GM19025 (cell line): ENCODE results near the gene DPPA5.
"Not testable (repeated sequence)": the region's sequence is repeated elsewhere in the genome, so short reads cannot be mapped to it uniquely, and the experiment has no call there.

Experiments
- ATAC-seq: cut with Tn5 transposase; IDR thresholded peaks from one replicate; pipeline ENCODE4 v1.9.1; 2021; ENCODE audit warnings: mild to moderate bottlenecking, low read depth, moderate library complexity; ENCODE audit not compliant: unreplicated experiment

Gene DPPA5, protein sequence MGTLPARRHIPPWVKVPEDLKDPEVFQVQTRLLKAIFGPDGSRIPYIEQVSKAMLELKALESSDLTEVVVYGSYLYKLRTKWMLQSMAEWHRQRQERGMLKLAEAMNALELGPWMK

DNA sequence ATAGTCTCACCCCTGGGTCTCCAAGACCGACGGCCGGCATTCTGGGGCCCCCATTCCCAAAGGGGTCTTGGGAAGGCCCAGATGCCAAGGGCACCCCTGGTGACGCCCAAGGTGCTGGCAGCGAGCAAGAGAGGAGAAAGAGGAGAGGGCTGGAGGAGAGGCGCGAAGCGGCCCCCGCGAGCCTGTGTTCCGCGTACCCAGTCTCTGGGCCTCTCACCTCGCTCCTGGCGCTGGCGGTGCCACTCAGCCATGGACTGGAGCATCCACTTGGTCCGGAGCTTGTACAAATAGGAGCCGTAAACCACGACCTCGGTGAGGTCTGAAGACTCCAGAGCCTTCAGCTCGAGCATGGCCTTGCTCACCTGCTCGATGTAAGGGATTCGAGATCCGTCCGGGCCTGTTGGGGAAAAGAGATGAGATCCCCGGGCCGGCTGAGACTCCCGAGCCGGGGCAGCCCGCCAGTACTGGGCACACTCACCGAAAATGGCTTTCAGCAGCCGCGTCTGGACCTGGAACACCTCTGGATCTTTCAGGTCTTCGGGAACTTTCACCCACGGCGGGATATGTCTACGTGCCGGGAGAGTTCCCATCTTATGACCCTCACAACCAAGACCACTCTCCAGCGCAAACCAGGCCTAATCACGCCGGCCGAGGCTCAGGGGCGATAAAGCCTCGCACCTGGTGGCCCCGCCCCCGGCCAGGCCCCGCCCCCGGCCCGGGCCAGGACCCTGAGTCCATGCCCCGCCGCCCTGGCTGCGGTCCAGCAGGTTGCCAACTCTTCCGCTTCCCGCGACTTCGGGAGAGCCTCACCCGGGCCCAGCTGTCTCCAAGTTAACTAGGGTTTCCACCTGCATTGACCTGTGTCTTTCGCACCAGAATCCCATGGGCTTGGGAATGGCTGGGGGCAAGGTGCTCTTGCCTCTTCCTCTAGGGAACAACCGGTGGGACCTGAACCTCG lies at the start of gene DPPA5:
Gene DPPA5, minus strand, starts transcription at position 641 of the 958 bp plus-strand sequence. Its CDS starts 51 bp downstream, at position 590.
- ATAC-seq: no peak

DNA sequence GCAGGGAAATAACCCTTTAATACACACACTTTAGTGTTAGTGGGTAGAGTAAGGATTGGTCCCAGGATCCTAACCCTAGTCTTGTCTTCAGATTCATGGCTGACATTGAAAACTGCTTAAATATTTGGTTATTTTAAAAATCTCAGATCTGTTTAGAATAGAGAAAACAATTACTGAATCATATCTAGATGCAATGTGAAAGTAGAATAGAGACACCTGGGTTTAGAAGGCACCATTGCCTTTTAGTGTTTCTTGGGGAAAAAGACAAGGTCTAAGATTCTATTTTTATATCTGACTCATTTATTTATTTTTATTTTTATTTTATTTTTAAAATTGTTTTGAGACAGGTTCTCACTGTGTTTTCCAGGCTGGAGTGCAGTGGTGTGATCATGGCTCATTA lies 46.6 kb upstream of the DPPA5 start:
- no peak for ATAC-seq

DNA sequence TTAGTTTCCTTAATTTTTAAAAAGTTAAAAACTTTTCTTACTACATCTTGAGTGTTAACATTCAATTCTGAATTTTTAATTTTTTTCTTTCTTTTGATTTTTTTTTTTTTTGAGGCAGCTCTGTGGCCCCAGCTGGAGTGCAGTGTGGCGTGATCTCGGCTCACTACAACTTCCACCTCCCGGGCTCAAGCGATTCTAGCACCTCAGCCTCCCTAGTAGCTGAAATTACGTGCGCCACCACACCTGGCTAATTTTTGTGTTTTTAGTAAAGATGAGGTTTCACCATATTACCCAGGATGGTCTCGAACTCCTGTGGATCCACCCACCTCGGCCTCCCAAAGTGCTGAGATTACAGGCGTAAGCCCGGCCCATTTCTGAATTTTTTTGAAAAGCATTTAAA lies 41.8 kb upstream of the DPPA5 start:
- ATAC-seq: no peak

DNA sequence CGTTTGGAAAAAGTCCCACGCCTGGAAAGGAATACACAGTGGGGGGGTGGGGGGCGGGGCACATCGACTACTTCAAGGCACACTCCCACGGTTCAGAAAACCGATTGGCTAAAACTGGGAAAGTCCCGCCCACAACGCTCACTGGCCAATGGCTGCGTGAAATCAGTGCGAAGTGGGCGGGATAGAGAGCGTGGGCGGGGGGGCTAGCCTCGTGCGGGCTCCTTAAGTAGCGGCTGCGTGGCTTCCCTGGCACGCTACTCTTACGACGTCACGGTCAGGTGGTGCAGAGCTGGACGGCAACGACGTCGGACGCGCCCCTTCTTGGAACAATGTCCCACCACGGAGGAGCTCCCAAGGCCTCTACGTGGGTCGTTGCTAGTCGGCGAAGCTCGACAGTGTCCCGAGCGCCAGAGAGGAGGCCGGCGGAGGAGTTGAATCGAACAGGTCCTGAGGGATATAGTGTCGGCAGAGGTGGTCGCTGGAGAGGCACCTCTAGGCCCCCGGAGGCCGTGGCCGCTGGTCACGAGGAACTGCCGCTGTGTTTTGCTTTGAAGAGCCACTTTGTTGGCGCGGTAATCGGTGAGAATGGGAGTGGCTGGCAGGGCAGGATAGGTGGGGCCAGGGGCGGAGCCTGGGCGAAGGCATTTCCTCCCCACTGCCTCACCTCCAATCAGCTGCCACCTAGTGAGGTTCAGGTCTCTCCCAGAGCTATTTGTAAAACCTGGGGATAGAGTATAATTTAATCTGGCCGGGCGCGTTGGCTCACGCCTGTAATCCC lies 40.7 kb upstream of the DPPA5 start, which contains the start of gene DDX43:
Gene DDX43, plus strand, starts transcription at position 252 of the 778 bp plus-strand sequence. Its CDS starts 78 bp downstream, at position 330.
- no peak for ATAC-seq

DNA sequence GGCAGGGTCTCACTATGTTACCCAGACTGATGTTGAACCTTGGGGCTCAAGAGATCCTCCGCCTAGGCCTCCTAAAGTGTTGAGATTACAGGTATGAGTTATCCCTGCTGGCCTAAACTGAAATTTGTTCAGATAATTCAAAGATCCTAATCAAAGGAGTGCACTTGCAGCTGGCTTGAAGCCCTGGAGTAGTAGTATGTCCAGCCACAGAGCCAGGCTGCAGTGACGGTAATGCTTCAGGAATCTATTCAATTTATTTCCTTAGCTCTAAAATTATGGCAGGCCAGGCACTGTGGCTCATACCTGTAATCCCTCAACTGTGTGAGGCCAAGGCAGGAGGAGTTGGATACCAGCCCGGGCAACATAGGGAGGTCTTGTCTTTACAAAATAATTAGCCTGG lies 39.2 kb upstream of the DPPA5 start:
- ATAC-seq: no peak

DNA sequence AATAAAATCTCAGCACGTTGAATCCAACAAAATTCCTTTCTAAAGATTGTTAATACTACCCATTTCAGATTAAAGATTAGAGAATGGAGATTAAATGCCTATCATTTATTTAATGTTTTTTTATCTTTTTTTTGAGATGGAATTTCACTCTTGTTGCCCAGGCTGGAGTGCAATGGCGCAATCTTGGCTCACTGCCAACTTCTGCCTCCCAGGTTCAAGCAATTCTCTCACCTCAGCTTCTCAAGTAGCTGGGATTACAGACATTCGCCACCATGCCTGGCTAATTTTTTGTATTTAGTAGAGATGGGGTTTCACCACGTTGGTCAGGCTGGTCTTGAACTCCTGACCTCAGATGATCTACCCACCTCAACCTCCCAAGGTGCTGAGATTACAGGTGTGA lies 38.1 kb upstream of the DPPA5 start:
- ATAC-seq: not testable (repeated sequence)

DNA sequence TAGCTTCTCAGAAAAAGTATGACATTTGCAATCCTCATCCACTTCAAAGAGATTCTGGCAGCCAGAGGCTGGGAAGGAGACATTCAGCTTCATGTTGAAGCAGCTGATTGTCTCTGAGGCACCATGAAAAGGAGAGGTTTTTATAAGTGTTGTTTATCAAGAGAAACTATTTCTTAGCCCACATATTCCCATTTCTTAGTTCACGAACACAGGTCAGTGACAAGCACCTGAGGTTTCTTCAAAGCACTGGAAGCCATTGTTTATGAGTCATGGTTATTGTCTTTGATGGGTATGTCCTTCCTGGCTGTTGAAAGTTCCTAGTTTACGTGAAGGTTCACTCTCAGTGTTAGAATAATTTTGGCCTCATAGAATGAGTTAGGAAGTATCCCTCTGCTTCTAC lies 37.6 kb upstream of the DPPA5 start:
- ATAC-seq: no peak

DNA sequence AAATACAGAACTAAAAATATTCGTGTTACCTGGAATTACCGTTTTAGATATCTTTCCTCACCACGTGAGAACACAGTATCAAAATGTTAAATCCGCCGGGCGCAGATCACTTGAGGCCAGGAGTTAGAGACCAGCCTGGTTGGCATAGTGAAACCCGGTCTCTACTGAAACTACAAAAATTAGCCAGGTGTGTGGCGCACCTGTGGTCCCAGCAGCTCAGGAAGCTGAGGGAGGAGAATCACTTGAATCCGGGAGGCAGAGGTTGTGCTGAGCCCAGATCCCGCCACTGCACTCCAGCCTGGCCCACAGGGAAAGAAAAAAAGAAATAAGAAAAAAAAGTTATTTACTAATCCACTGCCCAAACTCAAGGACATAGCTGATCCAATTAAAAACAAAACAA lies 35.8 kb upstream of the DPPA5 start:
- no peak for ATAC-seq

DNA sequence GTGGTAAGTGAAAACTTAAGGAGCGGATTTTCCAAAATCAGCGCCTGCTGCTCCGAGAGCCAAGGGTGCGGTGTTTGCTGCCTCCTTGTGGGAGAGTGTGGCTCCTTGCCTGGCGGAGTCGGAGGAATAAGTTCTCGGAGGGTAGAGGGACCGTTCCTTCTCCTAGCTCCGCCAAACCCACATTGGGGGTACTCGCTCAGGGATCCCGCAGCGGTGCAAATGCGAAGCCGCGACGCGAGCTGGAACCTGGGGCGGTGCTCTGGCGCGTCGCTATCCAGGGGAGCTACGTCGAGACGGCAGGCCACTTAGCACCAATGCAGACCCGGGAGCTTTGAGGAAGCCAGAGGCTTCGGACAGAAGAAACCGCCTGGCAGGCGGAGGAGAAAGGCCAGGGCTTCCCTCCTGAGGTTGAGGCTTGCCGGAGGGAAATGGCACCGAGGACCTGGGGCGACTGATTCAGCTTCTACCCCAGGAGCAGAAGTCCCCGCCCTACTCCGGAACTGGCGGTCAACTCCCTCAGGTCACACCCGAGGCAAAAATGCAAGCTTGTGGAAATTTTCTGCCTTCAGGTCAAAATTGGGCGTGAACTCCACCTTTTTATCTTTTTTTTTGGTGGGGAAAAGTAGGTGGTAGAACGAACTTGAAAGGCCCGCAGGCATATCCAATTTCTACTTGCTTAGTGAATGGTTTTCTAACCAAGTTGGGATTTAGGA lies 34.9 kb upstream of the DPPA5 start:
- ATAC-seq: peak; percentile 77

DNA sequence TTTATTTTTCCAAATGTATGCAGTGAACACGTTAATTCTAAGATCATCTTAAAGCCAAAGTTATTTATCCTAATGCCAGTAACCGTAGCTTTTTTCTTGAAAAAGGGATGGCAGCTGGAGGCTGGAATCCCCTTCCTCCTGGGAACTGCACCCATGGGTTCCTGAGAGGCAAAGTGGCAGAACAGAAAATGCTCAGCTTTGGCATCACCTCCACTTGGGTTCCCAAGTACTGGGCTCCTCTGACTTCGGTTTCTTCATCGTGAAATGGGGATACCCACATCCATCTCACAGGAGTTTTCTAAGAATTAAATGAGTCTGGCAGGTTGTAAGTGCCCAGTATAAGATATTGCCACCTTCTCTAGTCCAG lies 34.3 kb upstream of the DPPA5 start:
- peak; percentile 27 for ATAC-seq

DNA sequence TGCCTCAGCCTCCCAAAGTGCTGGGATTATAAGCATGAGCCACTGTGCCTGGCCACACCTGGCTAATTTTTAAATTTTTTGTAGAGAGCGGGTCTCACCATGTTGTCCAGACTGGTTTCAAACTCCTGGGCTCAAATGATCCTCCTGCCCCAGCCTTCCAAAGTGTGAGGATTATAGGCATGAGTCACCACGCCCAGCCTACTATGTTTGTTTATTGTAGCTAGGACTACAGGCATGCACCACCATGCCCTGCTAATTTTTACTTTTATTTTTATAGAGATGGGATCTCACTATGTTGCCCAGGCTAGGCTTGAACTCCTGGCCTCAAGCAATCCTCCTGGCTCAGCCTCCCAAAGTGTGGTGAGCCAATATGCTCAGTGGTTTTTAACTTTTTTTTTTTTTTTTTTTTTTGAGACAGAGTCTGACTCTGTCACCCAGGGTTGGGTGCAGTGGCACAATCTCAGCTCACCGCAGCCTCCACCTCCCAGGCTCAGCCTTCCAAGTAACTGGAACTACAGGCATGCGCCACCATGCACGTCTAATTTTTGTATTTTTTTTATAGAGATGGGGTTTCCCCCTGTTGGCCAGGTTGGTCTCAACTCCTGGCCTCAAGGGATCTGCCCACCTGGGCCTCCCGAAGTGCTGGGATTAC lies 28.5 kb upstream of the DPPA5 start:
- no peak for ATAC-seq

DNA sequence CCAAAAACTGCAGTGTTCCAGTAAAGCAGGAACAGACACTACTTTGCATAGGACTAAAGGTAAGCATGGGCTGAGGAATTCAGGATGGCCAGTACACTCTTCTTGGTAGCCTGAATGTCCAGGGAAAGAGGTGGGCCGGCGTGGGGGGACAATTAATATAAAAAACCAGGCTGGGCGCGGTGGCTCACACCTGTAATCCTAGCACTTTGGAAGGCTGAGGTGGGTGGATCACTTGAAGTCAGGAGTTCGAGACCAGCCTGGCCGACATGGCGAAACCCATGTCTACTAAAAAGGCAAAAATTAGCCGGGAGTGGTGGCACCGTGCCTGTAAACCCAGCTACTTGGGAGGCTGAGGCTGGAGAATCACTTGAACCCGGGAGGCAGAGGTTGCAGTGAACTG lies 27.5 kb upstream of the DPPA5 start:
- ATAC-seq: not testable (repeated sequence)

DNA sequence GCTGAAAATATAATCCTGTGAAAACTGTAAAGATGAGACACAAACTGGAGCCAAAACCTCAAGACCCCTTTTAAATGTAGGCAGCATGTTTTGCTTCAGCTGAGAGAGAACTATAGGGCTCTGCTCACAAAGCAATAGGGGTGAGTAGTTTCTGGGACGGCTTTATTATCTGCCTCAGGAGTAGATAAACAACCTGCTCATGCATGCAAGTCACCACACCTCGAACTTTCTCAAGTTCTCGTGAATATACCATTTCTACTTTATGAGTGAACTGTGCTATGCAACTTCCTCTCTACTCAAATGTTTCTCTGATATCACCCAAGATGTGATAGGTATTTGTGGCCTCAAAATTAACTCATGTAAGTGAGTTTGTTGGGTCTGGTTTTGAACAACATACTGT lies 23.1 kb upstream of the DPPA5 start:
- no peak for ATAC-seq

DNA sequence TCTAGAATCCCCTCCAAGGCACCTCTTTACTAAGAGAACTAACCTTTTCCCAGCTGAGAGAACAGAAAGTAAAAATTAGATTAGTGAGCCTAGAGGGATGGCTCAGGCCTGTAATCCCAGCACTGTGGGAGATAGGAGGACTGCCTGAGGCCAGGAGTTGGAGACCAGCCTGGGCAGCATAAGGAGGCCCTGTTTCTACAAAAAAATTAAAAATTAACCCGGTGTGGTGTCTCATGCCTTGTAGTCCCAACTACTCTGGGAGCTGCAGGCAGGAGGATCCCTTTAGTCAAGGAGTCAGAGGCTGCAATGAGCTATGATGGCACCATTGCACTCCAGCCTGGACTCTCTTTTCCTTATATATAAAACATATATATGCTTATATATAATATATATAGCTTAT lies 21.1 kb upstream of the DPPA5 start:
- no peak for ATAC-seq

DNA sequence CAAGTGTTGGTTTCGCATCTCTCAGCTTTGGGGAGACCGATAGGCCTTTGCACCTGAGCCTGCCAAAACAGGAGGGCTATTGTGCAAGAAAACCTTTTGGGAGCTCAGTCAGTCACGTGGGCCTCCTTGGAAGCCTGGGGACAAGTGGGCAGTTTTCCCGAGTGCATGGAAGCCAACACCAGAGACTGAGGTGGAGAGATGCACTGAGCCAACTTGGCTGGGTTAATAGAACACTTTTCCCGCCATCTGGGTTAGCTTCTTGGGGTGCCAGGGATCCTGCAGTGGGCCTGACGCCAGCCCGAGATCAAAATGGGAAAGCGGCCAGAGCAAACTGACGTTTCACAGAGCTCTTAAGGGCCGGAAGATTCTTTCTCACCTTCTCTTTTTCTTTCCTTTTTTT lies 18.4 kb upstream of the DPPA5 start:
- no peak for ATAC-seq

DNA sequence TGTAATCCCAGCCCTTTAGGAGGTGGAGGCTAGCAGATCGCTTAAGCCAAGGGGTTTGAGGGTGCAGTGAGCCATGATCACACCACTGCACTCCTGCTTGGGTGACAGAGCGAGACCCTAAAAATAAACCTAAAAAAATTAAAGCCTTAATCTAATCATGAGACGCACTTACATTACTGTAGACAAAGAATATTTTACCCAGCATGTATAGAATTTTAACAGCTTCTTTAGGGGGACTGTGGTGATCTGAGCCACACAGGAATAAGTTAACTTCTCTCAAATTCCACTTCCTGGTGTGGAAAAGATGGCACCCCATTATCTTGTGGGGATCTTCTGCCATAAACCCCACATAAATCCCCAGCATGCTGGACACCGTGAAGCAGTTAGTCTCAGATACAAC lies 17.9 kb upstream of the DPPA5 start:
- no peak for ATAC-seq

DNA sequence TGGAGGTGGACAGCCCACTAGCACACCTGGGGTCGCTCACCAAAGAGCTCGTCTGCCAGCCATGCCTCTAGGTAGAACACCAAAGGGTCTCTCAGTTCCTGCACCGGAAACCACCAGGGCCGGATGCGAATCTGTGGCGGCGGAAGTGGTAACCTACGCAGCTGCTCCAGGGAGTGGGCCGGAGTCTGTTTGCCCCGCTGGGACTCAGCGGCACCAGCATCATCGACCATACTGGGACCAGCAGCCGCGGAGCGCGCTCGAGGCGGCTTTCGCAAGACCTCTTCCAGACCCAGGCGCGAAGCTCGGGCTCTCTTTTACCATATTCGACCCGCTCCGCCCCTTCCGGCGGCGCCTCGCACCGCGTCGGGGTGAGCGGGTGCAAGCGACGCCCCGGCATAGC lies 15.5 kb upstream of the DPPA5 start, which contains the start of gene OOEP:
Gene OOEP, minus strand, starts transcription at position 335 of the 400 bp plus-strand sequence. Its CDS starts 105 bp downstream, at position 230.
- no peak for ATAC-seq

DNA sequence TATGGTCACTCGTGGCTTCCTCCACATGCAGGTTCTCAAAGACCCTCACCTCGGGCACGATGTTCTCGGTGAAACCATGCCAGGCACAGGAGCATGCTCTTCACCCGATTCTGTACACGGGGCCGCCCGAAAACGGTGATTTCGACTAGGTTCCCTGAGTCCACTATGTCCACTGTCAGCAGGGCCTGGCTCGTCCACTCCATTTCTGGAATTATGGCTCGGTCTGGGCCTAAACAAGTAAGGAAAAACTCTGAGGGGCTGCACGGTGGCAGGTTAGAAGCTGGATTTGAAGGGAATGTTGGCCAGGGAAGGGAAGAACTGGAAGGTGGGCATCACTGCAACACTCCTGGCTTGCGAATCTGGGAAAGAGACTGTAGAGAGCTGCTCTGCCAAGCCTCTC lies 15.1 kb upstream of the DPPA5 start:
- ATAC-seq: no peak

DNA sequence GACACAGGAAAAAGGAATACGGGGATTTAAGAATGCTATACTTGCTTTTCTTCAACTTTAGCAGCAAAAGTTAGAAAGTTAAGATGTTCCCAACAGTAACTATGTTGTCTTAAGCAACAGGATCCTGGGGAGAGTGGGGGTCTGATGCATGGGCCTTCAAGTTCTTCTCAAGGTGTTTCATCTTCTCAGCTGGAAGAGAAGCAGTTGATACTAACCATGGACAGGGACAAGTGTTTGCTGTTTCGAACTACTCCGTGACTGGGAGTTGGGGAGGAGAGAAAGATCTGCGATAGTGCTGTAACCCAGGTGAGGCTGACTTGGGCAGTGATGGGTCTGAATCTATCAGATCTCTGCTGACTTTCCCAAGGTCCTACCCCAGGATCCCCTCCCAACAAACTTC lies 14.6 kb upstream of the DPPA5 start:
- no peak for ATAC-seq

DNA sequence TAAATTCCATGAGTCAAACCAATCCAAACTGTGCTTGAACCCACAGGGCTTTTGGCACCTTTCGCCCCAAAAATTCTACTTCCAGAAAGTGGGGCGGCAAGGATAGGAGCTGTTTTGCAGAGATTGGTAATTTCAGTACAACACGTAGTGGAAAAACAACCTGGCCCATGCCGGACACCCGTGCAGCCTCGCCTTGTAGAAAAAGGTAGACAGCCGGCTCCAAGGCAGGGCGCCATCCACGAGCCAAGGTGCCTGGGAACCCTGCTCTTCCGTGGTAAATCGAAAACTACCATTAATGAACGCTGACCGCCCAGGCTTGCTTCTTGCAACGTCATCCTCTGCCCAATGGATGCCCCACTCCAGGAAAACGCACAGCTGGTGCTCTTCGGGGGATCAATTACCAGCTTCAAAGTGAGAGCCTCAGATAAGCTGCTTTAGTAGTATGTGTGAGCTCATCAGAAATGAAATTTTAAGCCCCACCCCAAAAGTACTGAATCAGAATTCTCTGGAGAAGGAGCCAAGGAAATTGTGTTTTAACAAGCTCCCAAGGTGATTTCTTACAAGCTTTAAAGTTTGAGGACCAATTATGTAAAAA lies 13.8 kb upstream of the DPPA5 start:
- ATAC-seq: no peak
